HG03139 (cell line): Measurements from ENCODE around the gene ADAMTS7.
"Not testable (repeated sequence)": the region's sequence is repeated elsewhere in the genome, so short reads cannot be mapped to it uniquely, and the experiment has no call there.

Source experiments
- ATAC-seq: cut with Tn5 transposase; IDR thresholded peaks from one replicate; pipeline ENCODE4 v1.9.1; 2021; ENCODE audit not compliant: unreplicated experiment

Gene ADAMTS7

DNA sequence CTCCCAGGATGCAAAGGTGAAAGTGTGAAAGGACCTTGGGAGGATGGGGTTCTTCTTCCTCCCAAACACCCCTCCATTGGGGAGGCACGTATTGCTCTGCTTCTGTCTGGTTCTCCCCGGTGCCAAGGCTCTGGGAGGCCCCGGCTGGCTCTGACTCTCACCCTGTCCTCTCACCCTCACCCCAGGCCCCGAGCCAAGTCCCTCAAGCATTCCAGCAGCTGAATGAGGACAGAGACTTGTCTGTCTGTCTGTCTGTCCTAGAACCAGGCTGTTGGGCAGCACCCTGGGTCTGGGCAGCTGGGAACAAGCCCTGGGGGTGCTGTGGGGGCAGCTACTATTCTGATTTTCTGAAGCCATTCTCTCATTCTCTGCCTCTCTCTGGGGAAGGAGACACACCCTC, 29.9 kb downstream of the ADAMTS7 start:
- not testable (repeated sequence) for ATAC-seq

DNA sequence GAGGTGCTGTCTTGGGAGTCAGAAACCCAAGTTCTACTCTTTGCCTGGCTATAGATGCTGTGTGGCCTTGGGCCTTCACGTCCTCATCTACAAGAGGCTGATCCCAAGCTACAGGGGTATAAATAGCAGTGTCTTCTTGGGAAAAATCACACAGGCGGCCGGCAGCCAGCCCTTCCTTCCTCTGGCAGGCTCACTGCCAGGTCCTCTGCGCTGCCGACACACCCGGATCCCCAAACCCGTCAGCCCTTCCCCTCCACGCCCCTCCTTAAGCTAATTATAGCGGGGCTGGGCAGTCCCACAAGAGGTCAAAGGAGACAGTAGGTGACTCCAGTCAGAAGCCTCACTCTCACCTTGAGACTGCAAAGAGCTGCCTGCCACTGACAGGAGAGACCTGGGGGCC, 31.3 kb downstream of the ADAMTS7 start:
- not testable (repeated sequence) for ATAC-seq

DNA sequence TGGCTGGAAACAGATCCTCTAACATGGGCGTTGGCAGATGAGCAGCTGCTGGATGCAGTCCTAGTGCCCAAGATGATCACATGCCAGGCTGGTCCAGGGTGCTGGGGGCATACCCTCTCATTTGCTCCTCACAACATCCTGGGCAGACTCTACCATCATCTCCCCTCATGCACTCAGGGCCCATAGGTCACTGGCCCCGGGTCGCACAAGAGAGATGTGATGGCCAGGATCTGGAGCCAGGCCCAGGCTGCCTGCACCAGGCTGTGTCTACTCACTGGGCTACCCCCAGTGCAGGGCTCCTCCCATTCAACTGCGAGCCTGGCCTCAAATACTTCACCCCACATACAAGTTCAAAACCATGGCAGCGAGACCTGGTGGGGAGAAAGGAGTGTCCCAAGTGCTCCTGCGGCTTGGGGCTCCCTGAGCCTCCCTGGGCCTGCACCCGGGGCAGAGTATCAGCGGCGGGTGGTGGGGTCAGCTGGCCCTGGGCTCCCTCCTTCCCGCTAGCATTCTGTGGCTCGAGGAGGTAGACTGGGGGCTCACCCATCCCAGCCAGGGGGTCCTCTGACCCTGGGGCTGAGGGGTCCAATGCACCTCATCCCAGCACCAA, 32.0 kb downstream of the ADAMTS7 start:
- not testable (repeated sequence) for ATAC-seq

- no peak for ATAC-seq
These were observed 32.8 kb downstream of the ADAMTS7 start for GRCh38 chr15:78778422-78778821.

DNA sequence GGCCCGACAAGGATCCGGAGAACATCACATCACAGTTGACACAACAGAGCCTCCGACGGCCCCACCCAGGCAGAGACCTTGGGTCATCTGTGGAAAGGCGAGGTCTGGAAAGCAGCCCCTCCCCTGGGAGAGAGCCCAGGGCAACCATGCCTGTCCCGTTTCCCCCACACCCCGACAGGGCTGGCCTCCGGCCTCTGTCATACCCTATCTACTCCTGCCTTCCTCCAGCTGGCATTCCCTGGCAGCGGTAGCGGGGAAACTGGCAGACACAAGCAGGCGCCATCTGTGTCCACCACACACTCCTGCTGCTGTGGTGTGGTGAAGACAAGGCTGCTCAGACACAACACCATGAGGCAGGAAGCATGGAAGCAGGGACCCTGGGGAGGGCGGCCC, 33.3 kb downstream of the ADAMTS7 start:
- not testable (repeated sequence) for ATAC-seq

DNA sequence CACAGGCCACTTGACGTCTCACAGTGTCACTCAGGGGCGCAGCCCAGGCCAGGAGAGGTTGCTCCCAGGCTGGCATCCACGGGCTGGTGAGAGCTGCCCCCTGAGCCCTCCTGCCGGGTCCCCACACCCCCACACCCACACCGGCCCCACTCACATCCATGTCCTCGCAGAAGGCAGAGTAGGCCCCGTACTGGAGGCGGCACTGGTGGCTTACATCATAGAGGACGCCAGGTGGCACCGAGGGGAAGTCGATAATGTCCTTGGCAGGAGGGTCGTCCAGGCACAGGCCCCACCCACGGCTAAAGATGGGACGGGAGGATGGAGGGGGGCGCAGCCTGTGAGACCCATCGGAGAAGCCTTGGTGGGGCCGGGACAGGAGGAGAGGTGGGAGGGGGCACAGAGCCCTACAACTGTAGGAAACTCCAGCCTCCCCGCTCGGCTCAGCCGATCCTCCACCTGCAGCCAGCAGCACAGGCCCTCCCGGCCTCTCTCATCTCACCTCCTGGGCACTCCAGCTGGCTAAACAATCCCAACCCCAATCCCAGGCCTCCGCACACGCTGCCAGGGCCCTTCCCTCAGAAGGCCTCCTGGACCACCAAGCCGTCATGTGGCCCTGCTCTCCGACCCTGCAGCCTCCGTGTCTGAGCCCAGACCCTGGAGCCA, 33.8 kb downstream of the ADAMTS7 start:
- not testable (repeated sequence) for ATAC-seq

DNA sequence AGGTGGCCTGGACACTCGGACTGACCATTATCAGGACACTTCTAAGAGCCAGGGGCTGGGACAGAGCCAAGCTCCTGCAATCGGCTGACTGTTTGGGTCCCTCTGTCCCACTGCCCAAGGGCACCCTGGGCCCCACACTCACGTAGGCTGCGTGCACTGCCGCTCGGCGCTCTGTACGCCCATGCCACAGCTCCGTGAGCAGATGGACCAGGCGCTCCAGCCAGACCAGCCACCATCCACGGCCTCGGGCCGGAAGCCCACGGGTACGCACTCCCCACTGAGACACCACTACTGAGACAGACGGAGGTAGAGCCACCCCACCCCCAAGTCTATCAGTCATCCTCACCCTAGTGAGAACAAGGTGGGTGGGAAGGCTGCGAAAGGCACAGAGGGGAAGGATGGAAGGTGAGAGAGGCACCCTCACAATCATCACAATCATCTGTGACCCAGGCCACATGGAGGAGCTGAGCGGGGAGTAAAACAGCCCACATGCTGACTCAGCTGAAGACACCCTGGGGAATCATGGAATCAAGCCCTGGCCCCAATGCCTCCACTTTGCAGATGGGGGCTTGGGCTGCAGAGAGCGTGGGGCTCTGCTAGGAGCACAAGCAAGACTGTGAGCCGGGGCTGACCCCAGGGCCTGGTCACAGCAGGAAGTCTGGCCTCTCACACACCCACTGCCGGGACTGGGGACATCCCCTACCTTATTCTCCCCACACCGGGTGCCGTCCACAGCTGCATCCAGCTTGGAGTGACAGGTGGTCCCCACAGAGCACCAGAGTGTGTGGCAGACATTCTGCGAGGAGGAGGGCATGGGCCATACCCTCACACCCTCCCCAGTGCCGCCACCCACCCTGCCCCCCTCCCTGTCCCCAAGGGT, 35.0 kb downstream of the ADAMTS7 start:
- ATAC-seq = not testable (repeated sequence)

- ATAC-seq = no peak
These were observed 35.8 kb downstream of the ADAMTS7 start for GRCh38 chr15:78775472-78775871.

DNA sequence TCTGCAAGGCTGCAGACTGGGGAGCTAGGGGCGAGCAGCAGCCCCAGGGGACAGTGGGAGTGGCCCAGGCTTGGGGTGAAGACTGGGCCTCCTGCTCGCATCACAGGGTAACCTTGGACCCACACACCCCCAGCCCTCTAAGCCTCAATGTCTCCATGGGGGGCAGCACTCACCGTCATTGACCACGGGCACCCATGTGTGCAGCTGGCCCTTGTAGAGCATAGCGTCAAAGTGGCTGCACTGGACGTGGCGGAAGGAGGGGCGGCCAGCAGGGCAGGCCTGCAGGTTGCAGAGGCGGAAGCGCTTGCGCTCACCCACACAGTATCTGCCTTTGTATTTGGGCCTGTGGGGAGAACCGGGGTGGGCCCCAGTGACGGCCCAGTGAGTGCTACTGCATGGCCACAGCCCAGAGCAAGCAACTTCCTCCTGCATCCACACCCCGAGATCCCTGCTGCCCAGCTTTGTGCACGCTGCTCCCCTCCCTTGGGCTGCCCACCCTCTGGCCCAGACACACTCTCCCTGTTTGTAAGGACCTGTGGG, 36.7 kb downstream of the ADAMTS7 start:
- not testable (repeated sequence) for ATAC-seq

DNA sequence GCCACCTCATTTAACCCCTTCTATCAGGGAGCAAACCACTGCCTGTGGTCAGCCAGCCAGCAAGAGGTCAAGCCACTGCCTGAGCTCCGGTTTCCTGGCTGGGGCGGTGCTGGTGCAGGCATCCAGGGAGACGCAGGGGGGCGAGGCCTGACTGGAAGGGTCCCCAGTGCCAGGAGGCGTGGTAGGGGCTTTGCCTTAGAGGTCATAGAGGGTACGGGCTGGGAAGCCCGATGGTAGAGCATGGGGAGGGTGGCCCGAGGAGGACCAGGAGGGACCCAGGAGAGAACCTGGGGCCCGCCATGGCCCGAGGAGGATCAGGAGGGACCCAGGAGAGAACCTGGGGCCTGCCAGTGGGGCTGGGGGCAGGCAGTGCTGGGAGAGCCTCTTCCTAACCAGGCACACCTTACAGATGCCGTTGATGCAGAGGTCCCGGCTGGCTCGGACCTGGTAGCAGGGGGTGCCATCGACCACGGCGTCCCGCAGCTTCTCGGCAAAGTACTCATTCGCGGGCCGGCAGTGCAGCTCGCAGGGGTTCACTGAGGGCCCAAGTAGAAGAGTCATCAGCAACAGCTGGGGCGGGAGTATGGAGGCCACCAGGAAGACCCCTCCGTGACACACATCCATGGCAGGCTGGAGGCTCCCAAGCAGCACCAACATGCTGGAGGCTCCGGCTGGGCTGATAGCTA, 37.4 kb downstream of the ADAMTS7 start:
- not testable (repeated sequence) for ATAC-seq

DNA sequence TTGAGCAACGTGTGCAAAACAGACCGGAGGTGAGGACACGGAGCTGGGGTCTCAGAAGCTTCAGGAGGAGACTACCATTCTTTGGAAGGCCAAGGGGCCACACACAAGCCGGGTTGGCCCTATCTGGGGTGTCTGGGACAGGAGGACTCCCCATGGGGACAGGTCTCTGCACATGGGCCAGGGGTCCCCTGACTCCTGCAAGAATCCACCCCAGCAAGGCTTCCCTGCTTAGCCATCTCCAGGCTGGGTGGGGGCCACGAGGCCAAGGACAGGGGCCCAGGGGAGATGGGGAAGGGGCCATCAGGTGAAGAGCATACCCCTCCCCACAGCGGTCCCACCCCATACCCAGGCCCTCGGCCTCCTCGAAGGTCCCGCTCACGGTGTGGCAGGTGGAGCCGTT, 38.5 kb downstream of the ADAMTS7 start:
- ATAC-seq = no peak

- ATAC-seq = not testable (repeated sequence)
These were observed 39.7 kb downstream of the ADAMTS7 start for GRCh38 chr15:78771436-78772000.

DNA sequence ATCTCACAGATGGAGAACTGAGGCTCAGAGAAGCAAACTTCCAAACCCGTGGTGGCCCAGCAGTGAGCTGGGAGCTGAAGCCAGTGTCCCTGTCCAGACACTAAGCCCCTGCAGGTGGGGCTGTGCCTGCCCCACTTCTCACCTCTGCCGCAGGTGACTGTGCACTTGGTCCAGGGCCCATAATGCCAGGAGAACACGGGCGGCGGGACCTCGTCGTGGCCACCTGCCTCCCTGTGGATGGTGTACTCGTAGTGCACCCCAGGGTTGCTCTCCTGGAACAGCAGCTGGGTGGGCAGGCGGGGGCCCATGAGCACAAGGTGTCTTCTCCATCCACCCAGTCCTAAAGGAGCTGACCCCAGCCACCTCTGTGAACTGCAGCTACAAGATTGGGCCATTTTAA, 40.2 kb downstream of the ADAMTS7 start:
- not testable (repeated sequence) for ATAC-seq

- ATAC-seq = not testable (repeated sequence)
These were observed 41.6 kb downstream of the ADAMTS7 start for GRCh38 chr15:78769473-78770225.

DNA sequence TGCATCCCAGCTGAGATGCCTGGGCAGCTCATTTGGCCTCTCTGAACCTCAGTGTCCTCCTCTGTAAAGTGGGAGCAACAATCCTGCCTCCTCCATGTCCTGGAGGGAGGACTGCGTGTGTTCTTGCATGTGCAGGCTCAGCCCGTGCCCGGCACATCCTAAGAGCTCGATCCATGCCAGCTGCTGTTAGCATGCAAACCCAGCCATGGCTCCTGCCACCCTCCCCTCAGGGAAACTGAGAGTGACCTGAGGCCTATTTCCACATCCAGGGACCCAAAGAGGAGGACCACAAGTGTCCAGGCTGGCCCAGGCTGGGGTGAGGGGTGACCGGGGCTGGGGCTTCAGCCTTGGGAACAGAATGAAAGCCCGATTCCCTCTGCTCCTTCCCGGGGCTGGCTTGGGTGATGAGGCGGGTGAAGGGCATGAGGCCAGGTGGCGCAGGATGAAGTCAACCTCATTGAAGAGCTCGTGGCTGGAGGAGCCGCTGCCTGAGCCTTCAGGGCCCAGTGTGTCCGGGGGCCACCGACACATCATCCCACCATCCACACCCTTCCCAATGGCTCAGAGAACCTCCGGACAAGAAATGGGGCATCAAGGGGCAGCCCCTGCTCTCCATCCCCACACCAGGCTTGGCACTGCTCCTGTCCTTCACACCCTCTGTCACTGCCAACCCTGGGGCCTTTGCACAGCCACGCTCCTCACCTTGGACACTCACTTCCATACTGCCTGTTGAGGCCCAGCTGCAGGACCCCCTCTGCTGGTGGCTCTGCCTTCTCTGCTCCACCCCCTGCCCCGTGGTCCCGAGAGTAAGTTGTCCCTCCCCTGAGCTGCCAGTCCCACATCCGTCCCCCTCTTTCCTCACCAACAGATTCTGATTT, 42.5 kb downstream of the ADAMTS7 start:
- no peak for ATAC-seq

DNA sequence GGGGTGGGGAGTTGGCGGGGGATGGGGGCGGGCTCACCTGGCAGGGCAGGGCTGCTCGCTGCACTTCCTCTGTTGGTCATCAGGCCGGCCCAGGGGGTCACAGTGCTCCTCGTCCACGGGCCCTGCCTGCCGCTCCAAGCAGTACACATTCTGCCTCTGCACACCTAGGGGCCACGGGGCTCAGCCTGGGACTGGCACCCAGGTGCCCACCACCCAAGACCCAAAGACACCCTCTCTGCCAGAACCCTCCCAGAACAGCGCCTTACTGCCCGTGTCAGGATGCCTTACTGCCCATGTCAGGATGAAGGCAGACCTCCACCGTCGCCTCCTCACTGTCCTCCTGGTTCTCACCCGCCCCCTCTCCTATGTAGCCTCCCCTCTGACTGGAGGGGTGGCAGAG, 43.2 kb downstream of the ADAMTS7 start:
- ATAC-seq = no peak

GRCh38 chr15:78767331-78767951, 43.8 kb downstream of the ADAMTS7 start:
- no peak for ATAC-seq

GRCh38 chr15:78766641-78767071, 44.6 kb downstream of the ADAMTS7 start:
- not testable (repeated sequence) for ATAC-seq
